ENCODE results near the gene MTMR11. TPM values are rescaled to one million over a fixed set of nuclear protein-coding genes. Genes with fewer than 3 reads are reported as not detected.

MTMR11 gene
- total RNA-seq, 1 experiment from 2014 or later: 10.5 TPM

DNA sequence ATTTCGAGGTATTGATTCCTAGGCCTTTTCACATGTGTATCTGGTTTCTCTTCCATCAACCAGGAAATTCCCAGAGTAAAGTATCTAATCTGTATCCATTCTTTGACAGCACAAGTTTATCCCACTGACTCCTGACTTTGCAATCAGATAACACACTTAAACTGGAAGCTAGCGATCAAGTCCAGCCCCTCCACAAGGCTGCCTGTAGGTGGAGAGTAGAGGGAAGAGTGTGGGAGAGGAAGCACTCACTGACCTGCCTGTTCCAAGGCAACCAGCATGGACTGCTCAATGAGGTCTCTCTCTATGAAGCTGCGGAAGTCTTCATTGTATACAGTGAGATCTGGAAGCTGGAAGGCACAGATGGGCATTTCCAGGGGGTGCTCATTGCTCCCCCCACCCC is 30.4 kb upstream of the MTMR11 start:
- RAD21 ChIA-PET (ENCODE audit: low non-redundant PET in 1 of 2, low total read pairs in 2 of 2, uncharacterized antibody in 2 of 2, unreplicated experiment in 2 of 2): no interaction called here

More for the DNA sequence above, 30.4 kb upstream of the MTMR11 start:
- ATAC-seq: no peak
- TF ChIP-seq, protein P1, sequence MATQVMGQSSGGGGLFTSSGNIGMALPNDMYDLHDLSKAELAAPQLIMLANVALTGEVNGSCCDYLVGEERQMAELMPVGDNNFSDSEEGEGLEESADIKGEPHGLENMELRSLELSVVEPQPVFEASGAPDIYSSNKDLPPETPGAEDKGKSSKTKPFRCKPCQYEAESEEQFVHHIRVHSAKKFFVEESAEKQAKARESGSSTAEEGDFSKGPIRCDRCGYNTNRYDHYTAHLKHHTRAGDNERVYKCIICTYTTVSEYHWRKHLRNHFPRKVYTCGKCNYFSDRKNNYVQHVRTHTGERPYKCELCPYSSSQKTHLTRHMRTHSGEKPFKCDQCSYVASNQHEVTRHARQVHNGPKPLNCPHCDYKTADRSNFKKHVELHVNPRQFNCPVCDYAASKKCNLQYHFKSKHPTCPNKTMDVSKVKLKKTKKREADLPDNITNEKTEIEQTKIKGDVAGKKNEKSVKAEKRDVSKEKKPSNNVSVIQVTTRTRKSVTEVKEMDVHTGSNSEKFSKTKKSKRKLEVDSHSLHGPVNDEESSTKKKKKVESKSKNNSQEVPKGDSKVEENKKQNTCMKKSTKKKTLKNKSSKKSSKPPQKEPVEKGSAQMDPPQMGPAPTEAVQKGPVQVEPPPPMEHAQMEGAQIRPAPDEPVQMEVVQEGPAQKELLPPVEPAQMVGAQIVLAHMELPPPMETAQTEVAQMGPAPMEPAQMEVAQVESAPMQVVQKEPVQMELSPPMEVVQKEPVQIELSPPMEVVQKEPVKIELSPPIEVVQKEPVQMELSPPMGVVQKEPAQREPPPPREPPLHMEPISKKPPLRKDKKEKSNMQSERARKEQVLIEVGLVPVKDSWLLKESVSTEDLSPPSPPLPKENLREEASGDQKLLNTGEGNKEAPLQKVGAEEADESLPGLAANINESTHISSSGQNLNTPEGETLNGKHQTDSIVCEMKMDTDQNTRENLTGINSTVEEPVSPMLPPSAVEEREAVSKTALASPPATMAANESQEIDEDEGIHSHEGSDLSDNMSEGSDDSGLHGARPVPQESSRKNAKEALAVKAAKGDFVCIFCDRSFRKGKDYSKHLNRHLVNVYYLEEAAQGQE (IDR thresholded peaks at IDR 0.05; ENCODE audit: low read depth): no peak
- TF ChIP-seq ATF3 (IDR thresholded peaks at IDR 0.05) (no peak), RAD21 (IDR thresholded peaks at IDR 0.05; ENCODE audit: low read depth) (no peak), ZNF274 (IDR thresholded peaks at IDR 0.05; ENCODE audit: low read depth, low read length) (no peak), ZFX (IDR thresholded peaks at IDR 0.05) (no peak), EZH2 (IDR thresholded peaks at IDR 0.05) (no peak)
- TF ChIP-seq, protein P2, sequence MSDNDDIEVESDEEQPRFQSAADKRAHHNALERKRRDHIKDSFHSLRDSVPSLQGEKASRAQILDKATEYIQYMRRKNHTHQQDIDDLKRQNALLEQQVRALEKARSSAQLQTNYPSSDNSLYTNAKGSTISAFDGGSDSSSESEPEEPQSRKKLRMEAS (IDR thresholded peaks at IDR 0.05): no peak
- no peak overlapping the region for H2AFZ ChIP-seq (ENCODE audit: low read depth, low read length, poor library complexity, severe bottlenecking)
- DNase-seq (ENCODE audit: low read depth, low spot score): no peak
- no peak overlapping the region for H3K27ac ChIP-seq (ENCODE audit: low read depth, low read length)
- no peaks in the 10 kb centered on the region for H3K79me2 ChIP-seq (ENCODE audit: insufficient read depth, low read length)
- no peaks in the 10 kb centered on the region for H3K4me1 ChIP-seq (ENCODE audit: control insufficient read depth in 1 of 2, insufficient read depth in 2 of 2, low read length in 2 of 2)
- H3K9ac ChIP-seq (ENCODE audit: low read length): no peak overlapping the region
- ChIA-PET POLR2A (no interaction called here), CTCF (no interaction called here)
- no peaks in the 10 kb centered on the region for H3K9me2 ChIP-seq (ENCODE audit: insufficient read depth)
- BruUV-seq (replicated peaks): no TSS peak
- no peaks in the 10 kb centered on the region for H3K9me3 ChIP-seq (ENCODE audit: control insufficient read depth in 1 of 2, insufficient read depth in 1 of 2, low read depth in 1 of 2, low read length in 2 of 2)
- intact Hi-C loops (cut with micrococcal nuclease): no loop called here
- H3K36me3 ChIP-seq (ENCODE audit: control insufficient read depth in 1 of 2, insufficient read depth in 2 of 2, low read length in 2 of 2): peaks cover 34 to 36% of the 10 kb centered on the region in 2 experiments; a peak in 3 of 4 replicates
- H3K4me3 ChIP-seq (replicated peaks in 1 of 2; ENCODE audit: low read depth in 1 of 2, low read length in 2 of 2): no peak overlapping the region
- no peaks in the 10 kb centered on the region for H4K20me1 ChIP-seq (ENCODE audit: insufficient read depth)
- H3K4me2 ChIP-seq (ENCODE audit: low read length): no peak overlapping the region
- no peaks in the 10 kb centered on the region for H3K27me3 ChIP-seq (ENCODE audit: insufficient read depth, low read length)

All from HCT116 (cell line).